Suprapubic skin (tissue), 4 donors: ENCODE data around the gene CRABP1. TPM values are rescaled to one million over a fixed set of nuclear protein-coding genes. Genes with fewer than 3 reads are reported as not detected.

ENCODE experiments used
- DNase-seq, 2 donors: peaks; one replicate each; pipeline ENCODE4 v3.0.0-alpha.2; 2019; ENCODE audit warnings: low spot score in 2 of 2
- H3K27ac ChIP-seq: fragments of 200-600 bp; sonication (generic); one replicate; pipeline ENCODE4 v1.5.1; 2019
- H3K27me3 ChIP-seq: fragments of 200-600 bp; sonication (generic); one replicate; pipeline ENCODE4 v1.5.1; 2019
- H3K36me3 ChIP-seq: fragments of 200-600 bp; sonication (generic); one replicate; pipeline ENCODE4 v1.5.1; 2019
- H3K4me1 ChIP-seq: fragments of 200-600 bp; sonication (generic); one replicate; pipeline ENCODE4 v1.5.1; 2019
- H3K4me3 ChIP-seq: fragments of 200-600 bp; sonication (generic); one replicate; pipeline ENCODE4 v1.5.1; 2019; ENCODE audit warnings: mild to moderate bottlenecking
- H3K9me3 ChIP-seq: fragments of 200-600 bp; sonication (generic); one replicate; pipeline ENCODE4 v1.5.1; 2019
- CTCF ChIP-seq, 2 donors: fragments of 200-600 bp in 1 of 2; fragments of 450-650 bp in 1 of 2; sonication (generic) in 1 of 2; IDR thresholded peaks; one replicate each; pipeline ENCODE4 v1.5.1; 2016 to 2019; ENCODE audit warnings: antibody characterized with exemption in 2 of 2, mild to moderate bottlenecking in 1 of 2, moderate library complexity in 1 of 2
- EP300 ChIP-seq: sonication (generic); formaldehyde crosslinking; IDR thresholded peaks from one replicate; pipeline ENCODE4 v1.6.1; 2017; ENCODE audit warnings: antibody characterized with exemption
- POLR2A ChIP-seq, 2 donors: fragments of 450-650 bp; IDR thresholded peaks; one replicate each; pipeline ENCODE4 v1.6.1; 2017; ENCODE audit warnings: antibody characterized with exemption in 2 of 2, mild to moderate bottlenecking in 2 of 2, moderate library complexity in 2 of 2
- POLR2AphosphoS5 ChIP-seq, 3 donors: sonication (generic); formaldehyde crosslinking; IDR thresholded peaks; one replicate each; pipeline ENCODE4 v1.6.1; 2017; ENCODE audit warnings: antibody characterized with exemption in 3 of 3
- WGBS: methylation state at CpG from one replicate; pipeline ENCODE4 v1.1.5; 2018; 5-methylcytosine and 5-hydroxymethylcytosine counted together
- total RNA-seq, 4 donors: library from RNA; depleted of rRNA; stranded (reverse); fragments of >200 nt; gene quantifications; one replicate each; pipeline ENCODE4 v1.1.0, GENCODE V29; 2016

The CRABP1 gene
- total RNA-seq, 4 donors from 2014 or later: 2.6 to 8.7 (median 8.5) TPM; not detected in 1

GRCh38 chr15:78327466-78327865, 12.7 kb upstream of the CRABP1 start:
- WGBS: 60% methylated on average over 1 of the region's 1 CpG
- no peak for DNase-seq

GRCh38 chr15:78329625-78330024, 10.5 kb upstream of the CRABP1 start:
- TF ChIP-seq EP300 (no peak), POLR2A (IDR thresholded peaks at IDR 0.05) (no peak), CTCF (IDR thresholded peaks at IDR 0.05) (no peak), POLR2AphosphoS5 (IDR thresholded peaks at IDR 0.05) (no peak)
- H3K4me1 ChIP-seq: no peaks in the 10 kb centered on the region
- no peak overlapping the region for H3K27ac ChIP-seq
- no peak for DNase-seq
- no peaks in the 10 kb centered on the region for H3K27me3 ChIP-seq
- no peaks in the 10 kb centered on the region for H3K9me3 ChIP-seq
- H3K4me3 ChIP-seq: no peak overlapping the region
- WGBS: 62% methylated on average over 4 of the region's 4 CpGs
- H3K36me3 ChIP-seq: no peaks in the 10 kb centered on the region

More at GRCh38 chr15:78327466-78327865, 12.7 kb upstream of the CRABP1 start:
- Histone ChIP-seq H3K27me3 (no peaks in the 10 kb centered on the region), H3K27ac (peak overlapping the region; percentile 64), H3K36me3 (no peaks in the 10 kb centered on the region), H3K4me1 (no peaks in the 10 kb centered on the region), H3K9me3 (no peaks in the 10 kb centered on the region), H3K4me3 (no peak overlapping the region)
- TF ChIP-seq POLR2AphosphoS5 (IDR thresholded peaks at IDR 0.05): peak in 1 of 3 donors; percentile 25
- no peak for TF ChIP-seq EP300

- WGBS: 95% methylated on average over 3 of the region's 3 CpGs
- Histone ChIP-seq H3K36me3 (no peaks in the 10 kb centered on the region), H3K4me3 (no peak overlapping the region), H3K4me1 (peaks cover under 1% of the 10 kb centered on the region), H3K27ac (no peak overlapping the region), H3K27me3 (peaks cover 36% of the 10 kb centered on the region), H3K9me3 (no peaks in the 10 kb centered on the region)
- no peak for DNase-seq
- TF ChIP-seq EP300: no peak
- TF ChIP-seq CTCF (IDR thresholded peaks at IDR 0.05): no peak
- no peak for TF ChIP-seq POLR2AphosphoS5 (IDR thresholded peaks at IDR 0.05)
- no peak for TF ChIP-seq POLR2A (IDR thresholded peaks at IDR 0.05)
These were observed 5.3 kb upstream of the CRABP1 start for GRCh38 chr15:78334845-78335244.

GRCh38 chr15:78335985-78336384, 4.2 kb upstream of the CRABP1 start:
- no peak overlapping the region for H3K4me3 ChIP-seq
- H3K27ac ChIP-seq: no peak overlapping the region
- WGBS: 88% methylated on average over 4 of the region's 4 CpGs
- peaks cover 48% of the 10 kb centered on the region for H3K27me3 ChIP-seq
- H3K4me1 ChIP-seq: peaks cover 11% of the 10 kb centered on the region
- DNase-seq: no peak
- TF ChIP-seq POLR2A (IDR thresholded peaks at IDR 0.05) (no peak), POLR2AphosphoS5 (IDR thresholded peaks at IDR 0.05) (no peak), EP300 (no peak), CTCF (IDR thresholded peaks at IDR 0.05) (no peak)
- H3K9me3 ChIP-seq: no peaks in the 10 kb centered on the region
- H3K36me3 ChIP-seq: no peaks in the 10 kb centered on the region

- H3K4me1 ChIP-seq: peaks cover 18% of the 10 kb centered on the region
- H3K9me3 ChIP-seq: no peaks in the 10 kb centered on the region
- WGBS: 68% methylated on average over 7 of the region's 7 CpGs
- no peak overlapping the region for H3K27ac ChIP-seq
- H3K27me3 ChIP-seq: peaks cover 74% of the 10 kb centered on the region
- no peak for DNase-seq
- no peaks in the 10 kb centered on the region for H3K36me3 ChIP-seq
- no peak overlapping the region for H3K4me3 ChIP-seq
- TF ChIP-seq POLR2AphosphoS5 (IDR thresholded peaks at IDR 0.05): no peak
- TF ChIP-seq EP300: no peak
- no peak for TF ChIP-seq CTCF (IDR thresholded peaks at IDR 0.05)
- no peak for TF ChIP-seq POLR2A (IDR thresholded peaks at IDR 0.05)
These were observed 1.4 kb upstream of the CRABP1 start for GRCh38 chr15:78338781-78339180.

- no peak overlapping the region for H3K27ac ChIP-seq
- H3K27me3 ChIP-seq: peaks cover 74% of the 10 kb centered on the region
- WGBS: 63% methylated on average over 16 of the region's 17 CpGs
These were observed 594 bp upstream of the CRABP1 start for GRCh38 chr15:78339559-78339958.

More at GRCh38 chr15:78339559-78339958, 594 bp upstream of the CRABP1 start:
- DNase-seq: no peak
- no peaks in the 10 kb centered on the region for H3K36me3 ChIP-seq
- H3K4me1 ChIP-seq: peaks cover 18% of the 10 kb centered on the region
- no peaks in the 10 kb centered on the region for H3K9me3 ChIP-seq
- no peak overlapping the region for H3K4me3 ChIP-seq
- TF ChIP-seq POLR2AphosphoS5 (IDR thresholded peaks at IDR 0.05) (no peak), CTCF (IDR thresholded peaks at IDR 0.05) (no peak), POLR2A (IDR thresholded peaks at IDR 0.05) (no peak), EP300 (no peak)
